ENCODE data around the gene SLC38A11.

GRCh38 chr2:164875334-164876205, 79.8 kb downstream of the SLC38A11 start:
- TF ChIP-seq CTCF (optimal IDR thresholded peaks at IDR 0.05 in 1 of 3, IDR thresholded peaks at IDR 0.05 in 1 of 3, conservative IDR thresholded peaks at IDR 0.05 in 1 of 3; ENCODE audit: extremely low read depth in 1 of 3, insufficient read depth in 2 of 3, low read length in 3 of 3) (no peak), EZH2 (IDR thresholded peaks at IDR 0.05; ENCODE audit: low read length) (no peak)

All from keratinocyte (primary cell).